Measurements from ENCODE around the gene ZNF358.
"Not testable (repeated sequence)": the region's sequence is repeated elsewhere in the genome, so short reads cannot be mapped to it uniquely, and the experiment has no call there.

Gene ZNF358

GRCh38 chr19:7521551-7522071 lies 5.7 kb downstream of the ZNF358 start:
- DNase-seq: no peak

- DNase-seq: peak; percentile 100
These were observed 6.4 kb downstream of the ZNF358 start, which contains the start of gene MCOLN1 for GRCh38 chr19:7522072-7522922. Gene MCOLN1, plus strand, starts transcription at chr19:7522624. Its CDS starts 127 bp downstream, at chr19:7522751.

- no peak for DNase-seq
These were observed 7.2 kb downstream of the ZNF358 start for GRCh38 chr19:7522923-7523667.

DNA sequence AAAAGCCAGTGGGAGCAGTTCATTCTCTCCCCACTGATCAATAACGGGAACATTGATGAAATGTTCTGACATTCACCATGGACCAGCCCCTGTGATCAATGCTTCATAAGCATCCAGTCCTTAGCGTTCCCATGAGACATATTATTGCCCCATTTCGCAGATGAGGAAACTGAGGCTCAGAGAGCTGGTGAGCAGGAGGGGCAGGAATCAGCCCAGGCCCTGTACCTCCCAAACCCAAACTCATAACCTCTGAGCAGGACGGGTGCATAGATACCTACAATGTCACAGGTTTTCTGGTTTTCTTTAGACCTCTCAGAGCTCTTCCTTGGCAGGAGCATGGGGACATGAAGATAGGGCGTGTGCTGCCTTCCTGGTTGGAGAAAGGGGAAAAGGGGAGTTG lies 8.6 kb downstream of the ZNF358 start:
- DNase-seq: no peak

- DNase-seq: no peak
These were observed 9.3 kb downstream of the ZNF358 start for GRCh38 chr19:7524992-7525739.

DNA sequence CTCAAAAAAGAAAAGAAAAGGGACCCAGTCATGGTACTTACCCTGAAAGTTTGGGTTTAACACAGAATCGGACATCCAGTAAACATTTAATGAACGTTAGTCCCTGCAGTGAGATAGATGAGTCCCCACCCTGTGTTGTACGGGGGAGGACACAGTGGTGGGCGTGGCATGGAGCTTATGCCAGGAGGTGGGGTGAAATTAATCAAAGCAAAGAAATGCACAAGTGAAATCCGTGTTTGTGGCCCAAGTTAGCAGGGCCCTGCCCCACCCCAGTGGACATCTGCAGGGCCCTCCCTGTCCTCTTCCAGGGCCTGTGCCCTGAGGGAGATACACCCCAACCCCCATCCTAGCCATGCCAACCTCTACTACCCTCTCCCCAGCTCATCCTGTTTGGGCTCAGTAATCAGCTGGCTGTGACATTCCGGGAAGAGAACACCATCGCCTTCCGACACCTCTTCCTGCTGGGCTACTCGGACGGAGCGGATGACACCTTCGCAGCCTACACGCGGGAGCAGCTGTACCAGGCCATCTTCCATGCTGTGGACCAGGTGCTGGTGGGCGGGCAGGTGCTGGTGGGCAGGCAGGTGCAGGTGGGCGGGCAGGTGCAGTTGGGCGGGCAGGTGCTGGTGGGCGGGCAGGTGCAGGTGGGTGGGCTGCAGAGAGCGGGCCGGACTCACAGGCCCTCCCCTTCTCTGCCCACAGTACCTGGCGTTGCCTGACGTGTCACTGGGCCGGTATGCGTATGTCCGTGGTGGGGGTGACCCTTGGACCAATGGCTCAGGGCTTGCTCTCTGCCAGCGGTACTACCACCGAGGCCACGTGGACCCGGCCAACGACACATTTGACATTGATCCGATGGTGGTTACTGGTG lies 10.4 kb downstream of the ZNF358 start:
- no peak for DNase-seq

GRCh38 chr19:7527516-7528191 lies 11.8 kb downstream of the ZNF358 start:
- DNase-seq: no peak

DNA sequence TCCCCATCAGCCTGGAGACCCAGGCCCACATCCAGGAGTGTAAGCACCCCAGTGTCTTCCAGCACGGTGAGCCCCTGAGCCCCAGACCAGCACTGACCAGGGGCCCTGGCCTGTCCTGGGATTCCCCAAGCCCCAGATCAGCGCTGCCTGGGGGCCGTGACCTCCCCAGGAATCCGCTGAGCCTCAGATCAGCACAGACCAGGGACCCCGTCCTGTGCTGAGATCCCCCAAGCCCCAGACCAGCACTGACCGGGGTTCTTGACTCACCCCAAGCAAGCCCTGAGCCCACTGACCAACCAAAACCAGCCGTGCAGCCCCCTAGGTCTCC lies 12.3 kb downstream of the ZNF358 start:
- DNase-seq: no peak

DNA sequence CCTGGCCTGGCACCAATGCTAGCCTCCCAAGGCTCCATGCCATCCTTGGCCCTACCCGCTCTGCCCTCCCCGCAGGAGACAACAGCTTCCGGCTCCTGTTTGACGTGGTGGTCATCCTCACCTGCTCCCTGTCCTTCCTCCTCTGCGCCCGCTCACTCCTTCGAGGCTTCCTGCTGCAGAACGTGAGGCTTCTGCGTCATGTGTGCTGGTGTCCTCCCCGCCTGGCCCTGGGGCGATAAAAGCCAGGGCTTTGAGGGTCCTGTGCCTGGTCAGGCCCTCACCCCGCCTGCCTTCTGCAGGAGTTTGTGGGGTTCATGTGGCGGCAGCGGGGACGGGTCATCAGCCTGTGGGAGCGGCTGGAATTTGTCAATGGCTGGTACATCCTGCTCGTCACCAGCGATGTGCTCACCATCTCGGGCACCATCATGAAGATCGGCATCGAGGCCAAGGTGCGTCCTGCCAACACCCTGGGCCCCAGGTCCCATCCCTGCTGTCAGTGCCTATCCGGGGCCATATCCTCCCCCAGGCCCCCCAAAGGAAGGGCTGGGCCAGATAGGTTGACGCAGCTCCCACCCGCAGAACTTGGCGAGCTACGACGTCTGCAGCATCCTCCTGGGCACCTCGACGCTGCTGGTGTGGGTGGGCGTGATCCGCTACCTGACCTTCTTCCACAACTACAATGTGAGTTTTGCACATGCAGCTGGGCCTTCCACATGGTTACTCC lies 12.8 kb downstream of the ZNF358 start:
- no peak for DNase-seq

DNA sequence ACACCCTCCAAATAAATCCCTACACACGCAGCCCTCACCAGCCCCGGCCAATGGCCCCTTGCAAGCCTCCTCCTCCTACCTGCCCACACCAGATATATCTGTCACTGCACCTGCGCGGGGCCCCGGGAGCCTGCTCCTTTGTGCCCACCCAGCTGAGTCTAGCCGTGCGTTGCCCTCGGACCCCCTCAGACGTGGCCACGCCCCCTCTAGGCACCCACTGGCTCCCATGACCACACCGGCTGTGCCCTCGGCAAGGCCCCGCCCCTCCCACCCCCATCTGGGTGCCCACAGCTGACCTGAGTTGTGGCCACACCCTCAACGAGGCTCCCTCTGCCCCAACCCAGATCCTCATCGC lies 13.3 kb downstream of the ZNF358 start:
- no peak for DNase-seq

GRCh38 chr19:7529610-7530490 lies 13.9 kb downstream of the ZNF358 start:
- no peak for DNase-seq

- no peak for DNase-seq
These were observed 17.5 kb downstream of the ZNF358 start for GRCh38 chr19:7533281-7533885.

GRCh38 chr19:7533925-7534480 lies 18.1 kb downstream of the ZNF358 start:
- peak; percentile 82 for DNase-seq

DNA sequence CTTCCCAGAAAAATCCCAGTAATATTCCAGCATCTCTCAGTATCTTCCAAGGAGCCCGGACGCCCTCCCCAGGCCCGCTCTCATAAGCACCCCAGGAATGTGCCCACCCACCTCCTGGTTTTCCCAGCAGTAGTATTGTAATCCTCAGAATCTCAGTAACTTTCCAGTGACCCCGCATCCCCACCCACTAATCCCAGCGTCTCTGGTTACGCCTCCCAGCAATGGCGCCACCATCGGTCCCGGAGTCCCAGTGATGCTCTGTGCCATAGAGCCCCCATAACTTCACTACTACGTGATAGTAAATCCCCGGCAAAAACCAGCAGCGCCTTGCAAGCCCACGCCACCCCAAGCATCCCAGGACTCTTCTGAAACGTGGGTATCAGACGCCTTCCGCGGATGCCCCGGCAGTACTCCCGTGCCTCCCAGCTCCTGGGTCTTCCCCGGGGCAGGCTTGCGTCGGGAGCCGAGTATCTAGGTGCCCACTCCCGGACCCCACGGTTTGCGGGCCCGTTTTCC lies 18.7 kb downstream of the ZNF358 start:
- peak; percentile 21 for DNase-seq

GRCh38 chr19:7535047-7535997 lies 19.4 kb downstream of the ZNF358 start, which contains the start of gene PNPLA6:
Gene PNPLA6, plus strand, starts transcription at chr19:7535717. Its CDS starts 72 bp downstream, at chr19:7535789.
- peak; percentile 94 for DNase-seq

GRCh38 chr19:7535998-7536695 lies 20.2 kb downstream of the ZNF358 start:
- DNase-seq: no peak

DNA sequence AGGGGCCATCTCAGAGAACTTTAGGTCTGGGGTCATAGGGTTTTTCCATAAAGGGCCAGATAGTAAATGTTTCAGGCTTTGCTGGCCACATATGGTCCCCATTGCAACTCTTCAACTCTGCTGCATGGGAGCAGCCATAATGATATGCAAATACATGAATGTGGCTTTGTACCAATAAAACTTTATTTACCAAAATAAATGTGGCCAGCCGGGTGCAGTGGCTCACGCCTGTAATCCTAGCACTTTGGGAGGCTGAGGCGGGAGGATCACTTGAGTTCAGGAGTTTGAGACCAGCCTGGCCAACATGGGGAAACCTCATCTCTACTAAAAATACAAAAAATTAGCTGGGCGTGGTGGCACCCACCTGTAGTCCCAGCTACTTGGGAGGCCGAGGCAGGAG lies 23.1 kb downstream of the ZNF358 start:
- DNase-seq: not testable (repeated sequence)
